Dedifferentiated amniotic fluid mesenchymal stem cell (primary cell): Measurements from ENCODE around the gene PTPRS.
"Not testable (repeated sequence)": the region's sequence is repeated elsewhere in the genome, so short reads cannot be mapped to it uniquely, and the experiment has no call there.

Experiments used
- DNase-seq: peaks from one replicate; pipeline ENCODE4 v3.0.0-alpha.2; 2016; ENCODE audit errors: extremely low spot score

Gene PTPRS

GRCh38 chr19:5333581-5334365, 6.8 kb downstream of the PTPRS start:
- DNase-seq = no peak

GRCh38 chr19:5332501-5332900, 8.1 kb downstream of the PTPRS start:
- no peak for DNase-seq

- DNase-seq = no peak
Observed at GRCh38 chr19:5331790-5332189, 8.8 kb downstream of the PTPRS start.

GRCh38 chr19:5330307-5330720, 10.3 kb downstream of the PTPRS start:
- DNase-seq = no peak

DNA sequence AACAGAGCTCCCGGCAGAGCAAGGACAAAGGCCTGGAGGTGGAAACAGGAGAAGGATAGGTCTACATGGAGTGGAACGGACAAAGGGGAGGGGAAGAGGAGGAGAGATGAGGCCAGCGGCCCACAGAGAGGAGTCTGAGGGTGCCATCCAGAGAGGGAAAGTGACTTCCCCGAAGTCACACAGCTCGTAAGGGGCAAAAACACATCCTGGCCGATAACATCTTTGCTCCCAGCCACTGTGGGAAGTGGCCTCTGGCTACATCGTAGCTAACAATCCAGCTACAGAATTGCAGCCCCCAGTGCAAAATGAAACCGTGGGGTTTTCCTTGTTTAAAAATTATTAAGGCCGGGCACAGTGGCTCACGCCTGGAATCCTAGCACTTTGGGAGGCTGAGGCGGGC, 11.5 kb downstream of the PTPRS start:
- no peak for DNase-seq

- DNase-seq = not testable (repeated sequence)
Observed at GRCh38 chr19:5328407-5328806, 12.2 kb downstream of the PTPRS start.

DNA sequence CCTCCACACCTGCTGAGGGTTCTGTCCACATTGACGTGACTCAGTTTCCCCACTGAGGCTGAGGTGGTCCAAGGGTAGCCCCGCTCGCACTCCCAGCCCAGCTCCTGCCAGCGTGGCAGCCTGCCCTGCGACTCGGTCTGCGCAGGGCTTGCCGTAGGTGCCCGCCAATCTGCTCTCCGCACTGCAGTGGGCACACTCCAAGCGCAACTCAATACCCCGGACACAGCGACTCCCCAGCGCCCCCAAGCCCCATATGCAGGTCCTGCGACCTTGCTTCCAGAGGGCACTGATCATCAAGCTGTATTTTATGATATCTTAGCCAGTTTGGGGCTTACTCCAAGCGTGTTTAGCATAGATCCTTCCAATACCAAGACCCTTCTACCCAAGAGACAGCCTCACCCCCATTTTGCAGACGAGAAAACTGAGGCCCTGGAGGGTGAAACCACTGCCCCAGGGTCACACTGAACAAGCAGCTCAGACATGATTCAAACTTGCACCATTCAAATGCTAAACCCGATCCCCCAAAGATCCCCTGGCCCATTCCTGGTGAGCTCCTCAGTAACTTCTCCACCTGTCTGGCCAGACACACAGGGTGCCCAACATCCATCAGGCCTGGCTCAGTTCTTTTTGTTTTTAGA, 13.5 kb downstream of the PTPRS start:
- DNase-seq = no peak

- no peak for DNase-seq
Observed at GRCh38 chr19:5326545-5326944, 14.1 kb downstream of the PTPRS start.

DNA sequence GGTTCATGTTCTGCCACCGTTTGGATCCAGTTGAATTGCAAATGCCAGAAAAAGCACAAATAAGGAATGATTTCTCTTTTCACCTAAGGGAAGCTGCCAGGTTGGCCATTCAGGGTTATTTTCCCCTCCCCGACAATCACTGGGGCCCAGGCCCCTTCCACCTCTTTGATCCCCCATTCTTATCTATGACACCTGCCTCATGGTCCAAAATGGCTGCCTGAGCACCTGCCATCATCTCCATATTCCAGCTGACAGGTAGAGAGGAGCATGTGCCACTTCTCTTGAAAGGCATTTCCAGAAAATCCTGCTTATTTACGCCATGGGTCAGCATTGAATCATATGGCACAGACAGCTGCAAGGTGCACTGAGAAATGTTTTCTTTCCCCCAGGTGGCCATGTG, 15.7 kb downstream of the PTPRS start:
- no peak for DNase-seq

DNA sequence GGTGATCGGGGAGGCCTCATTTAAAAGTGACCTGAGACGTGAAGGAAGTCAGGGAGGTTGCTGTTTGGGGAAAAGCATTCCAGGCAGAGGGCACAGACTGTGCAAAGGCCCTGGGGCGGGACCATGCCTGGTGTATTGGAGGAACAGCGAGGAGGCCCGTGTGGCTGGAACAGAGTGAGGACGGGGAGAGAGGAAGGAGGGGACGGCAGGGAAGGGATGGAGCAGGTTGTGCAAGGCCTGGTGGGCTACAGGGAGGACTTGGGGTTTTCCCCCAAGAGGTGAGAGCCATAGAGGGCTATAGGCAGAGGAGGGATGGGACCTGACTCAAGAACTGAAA, 17.2 kb downstream of the PTPRS start:
- no peak for DNase-seq

DNA sequence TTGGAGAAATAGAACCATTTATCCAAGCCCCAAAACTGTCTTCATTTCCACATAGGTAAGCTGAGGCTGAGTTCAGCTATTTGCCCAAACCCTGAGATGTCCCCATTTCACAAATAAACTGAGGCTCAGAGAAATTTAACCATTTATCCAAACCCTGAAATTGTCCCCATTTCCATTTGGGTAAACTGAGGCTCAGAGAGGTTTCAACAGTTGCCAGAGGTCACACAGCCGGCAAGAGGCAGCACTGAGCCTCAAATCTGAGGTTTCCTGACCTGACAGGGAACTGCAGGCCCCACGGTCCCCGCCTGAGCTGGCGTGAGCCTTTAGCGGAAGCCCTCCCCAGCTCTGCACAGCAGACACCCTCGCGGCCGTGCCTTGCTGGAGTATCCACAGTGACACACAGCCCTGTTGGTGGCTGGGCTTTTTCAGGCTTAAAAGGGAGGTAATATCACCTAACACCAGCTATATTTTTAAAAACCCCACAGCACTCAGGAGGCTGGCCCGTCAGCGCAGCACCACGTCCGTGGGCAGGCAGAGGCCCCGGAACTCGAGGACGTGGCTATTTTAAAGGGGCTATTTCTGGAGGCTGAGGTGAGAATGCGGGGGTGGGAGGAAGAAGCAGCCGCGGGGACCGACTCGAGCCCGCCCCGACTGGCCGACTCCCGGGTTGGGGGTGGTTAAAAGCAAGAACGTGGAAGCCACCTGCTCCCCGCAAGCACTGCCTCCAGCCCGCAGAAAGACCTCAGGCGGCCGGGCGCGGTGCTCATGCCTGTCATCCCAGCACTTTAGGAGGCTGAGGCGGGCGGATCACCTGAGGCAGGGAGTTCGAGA, 18.5 kb downstream of the PTPRS start:
- no peak for DNase-seq

DNA sequence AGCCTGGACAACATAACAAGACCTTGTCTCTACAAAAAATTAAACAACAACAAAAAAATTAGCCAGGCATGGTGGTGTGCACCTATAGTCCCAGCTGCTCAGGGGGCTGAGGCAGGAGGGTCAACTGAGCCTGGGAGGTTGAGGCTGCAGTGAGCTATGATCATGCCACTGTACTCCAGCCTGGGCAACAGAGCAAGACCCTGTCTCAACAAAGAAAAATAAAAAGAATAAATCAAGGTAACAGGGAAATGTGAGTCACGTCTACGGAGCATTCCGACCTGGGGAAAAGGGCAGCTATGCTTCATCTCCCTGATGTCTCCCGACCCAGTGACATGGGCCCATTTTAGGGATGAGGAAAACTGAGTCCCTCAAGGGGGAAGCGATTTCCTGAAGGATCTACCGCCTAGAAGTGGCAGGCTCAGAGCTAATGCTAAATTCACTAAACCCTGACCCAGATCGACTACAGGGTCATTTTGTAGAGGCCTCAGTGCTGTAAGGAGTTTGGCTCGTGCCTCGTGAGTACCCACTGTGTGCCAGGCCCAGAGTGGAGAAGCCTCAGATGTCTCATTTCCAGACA, 19.5 kb downstream of the PTPRS start:
- DNase-seq = no peak

DNA sequence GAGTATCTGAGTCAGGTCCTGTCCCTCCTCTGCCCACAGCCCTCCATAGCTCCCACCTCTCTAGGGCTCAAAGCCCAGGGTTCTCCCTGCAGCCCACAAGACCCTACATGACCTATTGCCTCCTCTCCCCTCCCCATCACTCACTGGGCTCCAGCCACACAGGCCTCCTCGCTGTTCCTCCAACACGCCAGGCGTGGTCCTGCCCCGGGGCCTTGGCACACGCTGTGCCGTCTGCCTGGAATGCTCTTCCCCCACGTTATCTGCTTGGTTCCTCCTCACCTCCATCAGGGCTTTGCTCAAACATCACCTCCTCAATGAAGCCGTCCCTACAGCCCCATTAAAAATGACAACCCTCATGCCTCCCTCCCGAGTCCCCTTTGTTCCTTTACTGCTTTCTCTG, 21.1 kb downstream of the PTPRS start:
- no peak for DNase-seq

DNA sequence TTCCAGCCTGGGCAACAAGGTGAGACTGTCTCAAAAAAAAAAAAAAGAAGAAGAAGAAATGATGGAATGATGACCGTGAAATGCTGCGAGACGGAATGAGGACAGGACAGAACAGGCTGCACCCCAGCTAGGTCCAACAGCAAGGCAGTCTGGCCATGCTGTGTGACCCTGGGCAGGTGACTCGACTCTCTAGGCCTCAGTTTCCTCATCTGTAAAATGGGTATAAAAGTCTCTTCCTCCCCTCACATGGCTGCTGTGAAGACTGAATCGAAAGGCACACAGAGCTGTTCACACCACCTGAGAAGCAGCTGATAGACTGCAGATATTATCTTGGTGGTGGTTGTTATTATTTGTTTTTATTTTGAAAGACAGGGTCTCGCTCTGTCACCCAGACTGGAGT, 22.3 kb downstream of the PTPRS start:
- no peak for DNase-seq

DNA sequence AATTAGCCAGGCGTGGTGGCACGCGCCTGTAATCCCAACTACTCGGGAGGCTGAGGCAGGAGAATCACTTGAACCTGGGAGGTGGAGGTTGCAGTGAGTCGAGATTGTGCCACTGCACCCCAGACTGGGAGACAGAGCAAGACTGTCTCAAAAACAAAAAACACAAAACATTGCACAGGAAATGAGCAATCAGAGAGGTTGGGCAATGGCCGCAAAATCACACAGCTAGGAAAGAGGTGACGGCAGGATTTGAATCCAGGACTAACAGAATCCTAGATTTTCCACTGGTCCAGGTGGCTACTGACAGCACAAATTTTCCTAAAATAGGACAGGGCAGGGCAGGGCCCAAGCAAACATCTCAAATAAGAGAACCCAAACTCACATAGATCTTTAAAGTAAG, 23.3 kb downstream of the PTPRS start:
- no peak for DNase-seq

GRCh38 chr19:5316138-5316537, 24.5 kb downstream of the PTPRS start:
- no peak for DNase-seq

DNA sequence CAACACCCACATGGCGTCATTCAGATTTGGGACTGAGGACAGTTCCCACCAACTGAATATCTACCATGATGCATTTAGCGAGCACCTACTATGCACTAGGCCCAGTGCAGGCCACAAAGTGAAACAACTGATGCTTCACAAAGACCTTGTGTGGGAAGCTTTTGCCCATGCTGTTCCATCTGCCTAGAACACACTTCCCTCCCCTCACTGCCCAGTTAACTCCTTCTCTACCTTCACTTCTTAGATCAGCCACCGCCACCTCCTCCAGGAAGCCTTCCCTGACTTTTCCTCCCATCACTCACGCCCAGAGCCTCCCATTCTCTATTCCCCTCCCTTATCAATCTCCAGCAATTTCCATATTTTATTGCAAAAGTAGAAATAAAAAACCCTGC, 25.7 kb downstream of the PTPRS start:
- no peak for DNase-seq

DNA sequence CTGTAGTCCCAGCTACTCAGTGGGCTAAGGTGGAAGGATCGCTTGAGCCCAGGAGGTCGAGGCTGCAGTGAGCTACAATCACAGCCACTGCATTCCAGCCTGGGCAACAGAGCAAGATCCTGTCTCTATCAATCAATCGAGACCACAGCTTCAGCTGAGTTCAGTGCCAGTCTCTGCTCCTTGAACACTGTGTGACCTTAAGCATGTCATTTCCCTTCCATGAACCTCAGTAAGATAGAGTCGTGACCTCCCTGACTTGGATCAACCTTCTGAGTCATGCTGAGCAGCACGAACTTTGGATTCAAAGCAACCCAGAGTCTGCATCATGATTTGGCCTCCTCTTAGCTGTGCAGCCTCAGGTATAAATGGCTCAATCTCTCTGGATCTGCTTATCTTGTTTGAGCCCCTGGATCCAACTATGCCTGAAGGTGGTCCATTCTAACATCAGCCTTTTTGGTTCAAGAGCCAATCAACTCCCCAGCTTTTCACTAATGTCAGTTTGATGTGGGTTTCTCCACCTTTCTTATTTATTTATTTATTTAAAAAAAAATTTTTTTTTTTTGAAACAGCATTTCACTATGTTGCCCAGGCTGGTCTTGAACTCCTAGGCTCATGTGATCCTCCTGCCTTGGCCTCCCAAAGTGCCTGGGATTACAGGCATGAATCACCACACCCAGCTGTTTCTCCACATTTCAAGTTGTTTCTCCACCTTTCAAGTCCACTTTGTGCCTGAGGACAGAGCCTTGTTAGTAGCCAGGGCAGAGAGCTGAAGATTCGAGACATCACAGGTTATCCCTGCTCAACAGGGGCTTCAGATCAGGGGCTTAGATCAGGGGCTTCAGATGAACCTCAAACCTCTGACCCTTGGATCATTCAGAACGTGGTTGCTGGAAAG, 26.4 kb downstream of the PTPRS start:
- no peak for DNase-seq

DNA sequence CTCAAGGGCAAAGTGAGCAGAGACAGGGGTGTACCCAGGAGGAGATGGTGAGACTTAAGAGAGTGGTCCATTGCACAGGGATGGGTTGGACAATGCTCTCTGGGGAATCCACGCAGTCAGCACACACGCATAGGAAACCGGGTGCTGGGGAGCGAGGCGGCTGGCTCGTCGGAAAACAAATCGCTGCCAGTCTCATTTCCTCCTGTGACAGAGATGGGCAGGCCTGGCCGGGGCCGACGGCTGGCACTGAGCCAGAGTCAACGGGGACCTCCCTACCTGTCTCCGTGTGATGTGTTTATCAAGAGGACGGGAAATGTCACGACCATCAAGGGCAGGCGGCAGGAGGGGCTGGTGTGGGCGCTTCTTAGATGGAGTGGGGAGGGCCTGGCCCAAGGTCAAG, 27.3 kb downstream of the PTPRS start:
- DNase-seq = no peak

- no peak for DNase-seq
Observed at GRCh38 chr19:5312058-5312457, 28.6 kb downstream of the PTPRS start.

DNA sequence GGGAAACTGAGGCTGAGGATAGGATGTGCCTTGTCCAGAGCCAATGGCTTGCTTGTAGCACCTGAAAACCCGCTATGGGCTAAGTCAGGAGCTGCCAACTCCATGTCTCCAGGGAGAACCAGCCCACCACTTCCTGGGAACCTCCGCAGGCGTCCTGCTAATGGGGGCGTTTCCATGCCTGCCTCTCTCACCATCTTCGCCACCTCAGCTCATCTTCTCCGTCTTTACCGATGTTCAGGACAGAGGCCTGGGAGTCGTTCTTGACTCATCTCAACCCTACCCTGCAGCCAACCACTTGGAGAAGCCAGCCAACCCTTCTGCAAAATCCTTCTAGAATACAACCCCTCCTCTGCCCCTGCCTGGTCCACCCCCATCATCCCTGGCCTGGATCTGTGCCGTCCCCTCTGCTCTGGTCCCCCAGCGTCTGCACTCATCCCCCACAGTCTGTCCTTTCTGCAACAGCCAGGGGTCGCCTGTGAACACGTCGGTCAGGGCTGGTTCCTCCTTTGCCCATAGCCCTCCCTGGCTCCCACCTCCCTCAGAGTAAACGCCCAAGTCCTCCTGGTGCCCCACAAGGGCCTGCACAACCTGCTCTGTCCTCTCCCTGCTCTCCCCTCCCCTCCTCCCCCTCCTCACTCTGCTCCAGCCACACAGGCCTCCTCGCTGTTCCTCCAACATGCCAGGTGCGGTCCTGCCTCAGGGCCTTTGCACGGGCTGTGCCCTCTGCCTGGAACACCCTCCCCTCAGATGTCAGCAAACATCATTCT, 31.0 kb downstream of the PTPRS start:
- DNase-seq = no peak
